Erythroblast (primary cell): ENCODE results near the gene DGKH.

Experiments used
- GATA1 ChIP-seq: IDR thresholded peaks from 2 replicates; pipeline ENCODE4 v1.6.1; 2011; ENCODE audit warnings: low read depth, mild to moderate bottlenecking, control low read depth, low read length, moderate library complexity
- POLR2A ChIP-seq: IDR thresholded peaks from 2 replicates; pipeline ENCODE4 v1.6.1; 2011; ENCODE audit warnings: mild to moderate bottlenecking, low read length

DNA sequence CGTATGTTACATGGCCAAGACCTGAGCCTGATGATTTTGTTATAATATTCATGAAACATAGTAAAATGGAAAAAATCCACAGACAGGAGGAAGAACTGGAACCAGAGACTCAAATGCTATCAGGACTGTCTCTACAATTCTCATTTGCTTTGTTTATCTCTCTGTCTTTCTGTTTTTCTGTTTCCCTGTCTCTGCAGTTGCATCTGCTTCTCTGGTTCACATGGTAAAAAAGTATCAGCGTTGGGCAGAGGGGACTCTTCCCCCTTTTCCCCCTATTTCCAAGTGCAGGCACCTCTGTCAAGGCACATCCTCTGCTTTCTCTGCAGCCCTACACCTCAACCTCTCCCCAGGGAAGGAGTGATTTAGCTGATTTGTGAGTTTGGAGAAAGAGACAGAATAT lies 46.4 kb upstream of the DGKH start:
- TF ChIP-seq POLR2A (no peak), GATA1 (no peak)
